AG09319 (cell line): ENCODE results near the gene ULBP2.
"Not testable (repeated sequence)": the region's sequence is repeated elsewhere in the genome, so short reads cannot be mapped to it uniquely, and the experiment has no call there.

Experiments
- DNase-seq: peaks from one replicate; pipeline ENCODE4 v3.0.0-alpha.2; 2010; ENCODE audit warnings: low read depth; ENCODE audit errors: extremely low read depth
- TF ChIP-seq, protein P1 (sequence below): IDR thresholded peaks from 2 replicates; pipeline ENCODE4 v1.5.1; 2011; ENCODE audit warnings: low read depth, mild to moderate bottlenecking, inconsistent platforms, low read length, moderate library complexity

ULBP2 gene

DNA sequence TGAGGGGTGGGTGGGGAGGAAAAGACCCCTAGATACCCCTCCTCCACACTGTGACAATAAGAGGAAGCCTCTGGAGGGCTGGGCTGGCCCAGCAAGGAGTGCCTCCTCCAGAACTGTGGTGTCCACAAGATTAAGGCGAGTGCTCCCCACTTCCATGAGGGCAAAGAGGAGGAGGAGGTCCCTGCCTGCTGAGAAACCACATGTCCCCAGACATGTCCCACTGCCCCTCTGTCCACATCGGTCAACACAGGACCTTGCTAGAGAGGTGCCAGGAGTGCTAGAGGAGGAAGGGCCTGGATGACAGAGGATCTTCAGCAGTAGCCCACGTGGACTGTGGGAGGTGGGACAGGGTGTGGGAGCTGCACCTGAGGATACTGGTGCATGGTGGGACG is 22.0 kb upstream of the ULBP2 start:
- TF ChIP-seq, protein P1, sequence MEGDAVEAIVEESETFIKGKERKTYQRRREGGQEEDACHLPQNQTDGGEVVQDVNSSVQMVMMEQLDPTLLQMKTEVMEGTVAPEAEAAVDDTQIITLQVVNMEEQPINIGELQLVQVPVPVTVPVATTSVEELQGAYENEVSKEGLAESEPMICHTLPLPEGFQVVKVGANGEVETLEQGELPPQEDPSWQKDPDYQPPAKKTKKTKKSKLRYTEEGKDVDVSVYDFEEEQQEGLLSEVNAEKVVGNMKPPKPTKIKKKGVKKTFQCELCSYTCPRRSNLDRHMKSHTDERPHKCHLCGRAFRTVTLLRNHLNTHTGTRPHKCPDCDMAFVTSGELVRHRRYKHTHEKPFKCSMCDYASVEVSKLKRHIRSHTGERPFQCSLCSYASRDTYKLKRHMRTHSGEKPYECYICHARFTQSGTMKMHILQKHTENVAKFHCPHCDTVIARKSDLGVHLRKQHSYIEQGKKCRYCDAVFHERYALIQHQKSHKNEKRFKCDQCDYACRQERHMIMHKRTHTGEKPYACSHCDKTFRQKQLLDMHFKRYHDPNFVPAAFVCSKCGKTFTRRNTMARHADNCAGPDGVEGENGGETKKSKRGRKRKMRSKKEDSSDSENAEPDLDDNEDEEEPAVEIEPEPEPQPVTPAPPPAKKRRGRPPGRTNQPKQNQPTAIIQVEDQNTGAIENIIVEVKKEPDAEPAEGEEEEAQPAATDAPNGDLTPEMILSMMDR: no peak
- no peak for DNase-seq

DNA sequence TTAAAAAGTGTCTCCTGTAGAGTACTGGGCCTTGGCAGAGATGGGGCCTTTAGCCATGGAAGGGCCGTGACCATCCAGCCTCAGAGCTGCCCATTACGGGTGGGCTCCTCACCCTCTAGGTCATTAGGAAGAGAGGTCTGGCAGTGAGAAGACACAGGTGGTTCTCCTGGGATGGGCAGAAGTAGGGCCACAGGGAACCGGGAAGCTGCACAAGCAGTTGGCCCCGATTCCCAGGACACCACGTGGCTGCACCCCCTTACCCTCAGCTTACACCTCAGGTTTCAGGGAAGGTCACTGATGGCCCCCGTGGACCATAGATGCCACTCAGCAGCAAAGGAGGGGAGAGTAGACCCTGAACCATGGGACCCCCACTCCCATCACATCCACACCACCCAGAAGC is 20.5 kb upstream of the ULBP2 start:
- DNase-seq: no peak
- TF ChIP-seq, protein P1: no peak

DNA sequence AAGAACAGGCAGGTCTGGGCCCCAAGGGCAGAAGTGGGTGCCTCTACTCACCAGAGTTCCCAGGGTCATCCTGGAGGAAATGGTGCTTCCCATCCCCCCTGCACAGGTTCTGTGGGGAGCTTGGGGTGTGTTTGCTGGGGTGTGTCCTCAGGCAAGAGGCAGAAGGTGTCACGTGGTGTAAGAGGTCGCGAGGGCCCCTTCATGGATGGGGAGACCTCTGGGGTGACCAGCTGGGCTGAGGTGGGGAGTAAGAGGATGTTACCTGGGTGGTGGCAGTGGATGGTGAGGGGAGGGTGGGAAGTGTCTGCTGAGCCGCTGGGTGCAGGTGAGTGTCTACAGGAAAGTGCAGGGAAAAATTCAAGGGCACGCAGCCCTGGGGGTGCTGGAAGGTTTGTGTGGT is 19.7 kb upstream of the ULBP2 start:
- DNase-seq: not testable (repeated sequence)

GRCh38 chr6:149922642-149923326 is 19.0 kb upstream of the ULBP2 start, which contains the start of gene RAET1G:
TSS of gene RAET1G (minus strand) at chr6:149923121. CDS start at chr6:149923010, 111 bp downstream.
- TF ChIP-seq, protein P1: no peak; the same call in 1 of the 2 replicates
- peak; percentile 86 for DNase-seq

GRCh38 chr6:149923327-149923986 is 18.4 kb upstream of the ULBP2 start:
- TF ChIP-seq, protein P1: no peak
- no peak for DNase-seq

DNA sequence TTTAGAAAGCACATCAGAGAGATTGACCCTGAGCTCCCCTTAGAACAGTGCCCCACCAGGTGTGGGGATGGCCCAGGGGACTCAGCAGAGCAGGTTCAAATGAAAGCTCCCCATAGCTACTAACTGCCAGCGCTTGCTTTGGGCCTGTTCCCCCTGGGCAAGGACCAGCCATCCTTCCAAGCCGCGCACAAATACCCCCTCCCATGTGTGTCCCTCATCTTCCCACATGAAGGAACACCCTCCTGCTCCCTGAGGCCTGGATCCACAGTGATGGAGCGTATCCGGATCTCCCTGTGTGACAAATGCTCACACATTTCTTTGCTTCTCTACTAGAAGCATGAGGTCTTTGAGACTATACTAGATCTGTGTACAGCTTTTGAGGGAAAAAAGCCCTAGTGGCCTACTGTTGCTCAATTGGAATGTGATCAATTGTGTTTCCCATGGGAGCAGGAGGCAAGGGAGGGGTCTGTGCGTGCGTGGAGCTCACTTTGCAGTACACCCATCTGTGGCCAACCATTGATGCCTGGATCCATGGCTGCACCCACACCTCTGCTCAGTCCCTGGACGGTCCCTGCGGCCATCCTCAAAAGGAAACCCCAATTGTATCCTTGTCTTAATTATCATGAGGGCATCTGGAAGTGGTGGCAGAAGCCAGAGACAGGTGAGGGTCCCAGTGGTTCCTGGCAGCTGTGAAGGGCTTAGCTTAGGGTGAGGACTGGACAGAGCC is 17.4 kb upstream of the ULBP2 start:
- no peak for DNase-seq
- TF ChIP-seq, protein P1: no peak

DNA sequence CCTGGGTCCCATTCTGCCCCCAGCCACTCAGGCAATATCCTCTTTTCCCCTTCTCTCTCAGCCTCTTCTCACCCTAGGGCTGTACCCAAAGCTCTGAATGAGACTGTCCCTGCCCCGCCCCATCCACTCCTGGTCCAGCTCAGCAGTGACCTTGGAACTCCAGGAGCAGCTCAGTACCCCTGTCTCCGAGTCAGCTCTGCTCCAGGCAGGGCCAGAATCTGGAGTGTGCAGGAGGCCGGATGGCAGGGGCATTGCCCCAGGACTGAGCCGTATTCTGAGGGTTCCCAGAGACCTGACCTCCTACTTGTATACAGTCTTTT is 16.9 kb upstream of the ULBP2 start:
- TF ChIP-seq, protein P1: no peak
- no peak for DNase-seq
